K562 (cell line): ENCODE measurements around the gene NQO2. TPM values are rescaled to one million over a fixed set of nuclear protein-coding genes. Genes with fewer than 3 reads are reported as not detected.

Experiments used
- AFF4 ChIP-seq: sonication (generic); formaldehyde crosslinking; IDR thresholded peaks from 2 replicates; pipeline ENCODE4 v1.8.0; 2023; ENCODE audit warnings: mild to moderate bottlenecking, missing genetic modification reagents
- BDP1 ChIP-seq: IDR thresholded peaks from 3 replicates; pipeline ENCODE4 v1.6.1; 2011; ENCODE audit not compliant: insufficient read length, insufficient read depth
- CLOCK ChIP-seq: fragments of 250-450 bp; sonication (Bioruptor Pico); IDR thresholded peaks from 2 replicates; pipeline ENCODE4 v1.4.0; 2020; ENCODE audit warnings: mild to moderate bottlenecking, moderate library complexity, borderline replicate concordance
- FOXK1 ChIP-seq: sonication (generic); formaldehyde crosslinking; IDR thresholded peaks from 2 replicates; pipeline ENCODE4 v1.8.0; 2022; ENCODE audit warnings: missing genetic modification reagents, mild to moderate bottlenecking, borderline replicate concordance
- HLTF ChIP-seq: fragments of 450-650 bp; IDR thresholded peaks from 2 replicates; pipeline ENCODE4 v1.6.1; 2016
- HNRNPUL1 ChIP-seq: fragments of 200-400 bp; formaldehyde crosslinking; IDR thresholded peaks from 2 replicates; pipeline ENCODE4 v1.6.1; 2017; ENCODE audit warnings: low read length
- MEF2D ChIP-seq: conservative IDR thresholded peaks from 2 replicates; pipeline ENCODE4 v1.6.1; 2016; ENCODE audit warnings: low read depth, missing genetic modification characterization, missing compliant biosample characterization
- MEIS2 ChIP-seq: fragments of 450-650 bp; IDR thresholded peaks from 2 replicates; pipeline ENCODE4 v1.6.1; 2014; ENCODE audit warnings: mild to moderate bottlenecking; ENCODE audit not compliant: partially characterized antibody
- NCOA6 ChIP-seq: fragments of 450-650 bp; IDR thresholded peaks from 2 replicates; pipeline ENCODE4 v1.6.1; 2017; ENCODE audit warnings: mild to moderate bottlenecking
- PHB2 ChIP-seq: fragments of 450-650 bp; IDR thresholded peaks from 2 replicates; pipeline ENCODE4 v1.6.1; 2017; ENCODE audit warnings: low read depth
- RAD21 ChIP-seq, 2 experiments: fragments of 250-450 bp in 1 of 2; fragments of 450-650 bp in 1 of 2; sonication (Bioruptor Pico) in 1 of 2; formaldehyde crosslinking in 1 of 2; IDR thresholded peaks in 1 of 2; conservative IDR thresholded peaks in 1 of 2; 2 replicates each; pipeline versions ENCODE4 v1.4.0 to v1.8.0; 2020 to 2022; ENCODE audit warnings: mild to moderate bottlenecking in 2 of 2, moderate library complexity in 1 of 2
- SMARCA4 ChIP-seq: fragments of 450-650 bp; IDR thresholded peaks from 2 replicates; pipeline ENCODE4 v1.6.1; 2016
- ZEB2 ChIP-seq: fragments of 450-650 bp; IDR thresholded peaks from 2 replicates; pipeline ENCODE4 v1.6.1; 2016
- ZKSCAN3 ChIP-seq: fragments of 250-450 bp; sonication (Bioruptor Pico); IDR thresholded peaks from 2 replicates; pipeline ENCODE4 v1.4.0; 2020
- ZNF280A ChIP-seq: fragments of 450-650 bp; IDR thresholded peaks from 2 replicates; pipeline ENCODE4 v1.6.1; 2018; ENCODE audit warnings: mild to moderate bottlenecking, low read depth; ENCODE audit not compliant: partially characterized antibody
- ZNF583 ChIP-seq: fragments of 250-450 bp; sonication (Bioruptor Pico); IDR thresholded peaks from 2 replicates; pipeline ENCODE4 v1.4.0; 2020
- ZNF644 ChIP-seq: fragments of 200-800 bp; sonication (Bioruptor generic); IDR thresholded peaks from 2 replicates; pipeline ENCODE4 v1.6.1; 2016; ENCODE audit warnings: low read depth, missing genetic modification characterization, missing compliant biosample characterization
- ZNF707 ChIP-seq: fragments of 250-450 bp; sonication (Bioruptor Pico); conservative IDR thresholded peaks from 2 replicates; pipeline ENCODE4 v1.8.0; 2022; ENCODE audit warnings: inconsistent platforms, mild to moderate bottlenecking, moderate library complexity
- polyA plus RNA-seq, 8 experiments: library from polyadenylated mRNA; depleted of rRNA in 4 of 8; stranded (reverse) in 5 of 8; unstranded in 3 of 8; fragments of >200 nt; fragmentation: Nextera tagmentation in 2 of 8; fragmentation: Illumina TruSeq in 1 of 8; extraction: Ambion mirVana in 2 of 8; extraction: Trizol in 1 of 8; gene quantifications; 2 replicates each; pipeline versions ENCODE4 v1.2.1 to v1.2.3, GENCODE V29; 2011 to 2014; ENCODE audit warnings: inconsistent platforms in 1 of 8, missing spikeins in 1 of 8
- total RNA-seq, 7 experiments: library from RNA; depleted of rRNA in 6 of 7; stranded (reverse); fragments of >200 nt in 6 of 7; fragmentation: Illumina TruSeq in 2 of 7; extraction: Trizol in 2 of 7; gene quantifications; 2 replicates each; pipeline versions ENCODE4 v1.2.1 to v1.2.3, GENCODE V29; 2011 to 2021; ENCODE audit warnings: low replicate concordance in 1 of 7
- TF ChIP-seq, protein P1 (sequence below): IDR thresholded peaks from 3 replicates; pipeline ENCODE4 v1.6.1; 2011; ENCODE audit warnings: borderline replicate concordance, mild to moderate bottlenecking; ENCODE audit not compliant: insufficient read length, insufficient read depth
- TF ChIP-seq, protein P2 (sequence below): fragments of 200-800 bp; sonication (Bioruptor generic); IDR thresholded peaks from 2 replicates; pipeline ENCODE4 v1.6.1; 2017; ENCODE audit warnings: missing genetic modification characterization, missing compliant biosample characterization

The NQO2 gene
- total and polyA plus RNA-seq, 9 of the 15 experiments (the other 6 are each of a cell fraction or from before 2014, with no cell fraction given): 54.6 to 214 (median 116) TPM

- TF ChIP-seq MEF2D (tag) (no peak), ZNF644 (no peak), HNRNPUL1 (no peak), AFF4 (CRISPR knock-in tag) (no peak), PHB2 (peak; percentile 60; the same call in 1 of the 2 replicates), CLOCK (CRISPR knock-in tag) (no peak), HLTF (peak; percentile 10; the same call in 1 of the 2 replicates), MEIS2 (no peak), RAD21 (CRISPR knock-in tag; conservative IDR thresholded peaks at IDR 0.05 in 1 of 2, IDR thresholded peaks at IDR 0.05 in 1 of 2) (no peak), ZNF707 (no peak), BDP1 (no peak), ZNF583 (CRISPR knock-in tag) (no peak), ZEB2 (0 out of 2 replicates have a peak, but pooled peaks have one; percentile 12), NCOA6 (no peak), SMARCA4 (no peak), FOXK1 (CRISPR knock-in tag) (no peak), ZNF280A (no peak), ZKSCAN3 (CRISPR knock-in tag) (no peak)
- TF ChIP-seq, protein P1, sequence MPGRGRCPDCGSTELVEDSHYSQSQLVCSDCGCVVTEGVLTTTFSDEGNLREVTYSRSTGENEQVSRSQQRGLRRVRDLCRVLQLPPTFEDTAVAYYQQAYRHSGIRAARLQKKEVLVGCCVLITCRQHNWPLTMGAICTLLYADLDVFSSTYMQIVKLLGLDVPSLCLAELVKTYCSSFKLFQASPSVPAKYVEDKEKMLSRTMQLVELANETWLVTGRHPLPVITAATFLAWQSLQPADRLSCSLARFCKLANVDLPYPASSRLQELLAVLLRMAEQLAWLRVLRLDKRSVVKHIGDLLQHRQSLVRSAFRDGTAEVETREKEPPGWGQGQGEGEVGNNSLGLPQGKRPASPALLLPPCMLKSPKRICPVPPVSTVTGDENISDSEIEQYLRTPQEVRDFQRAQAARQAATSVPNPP: no peak
- TF ChIP-seq, protein P2, sequence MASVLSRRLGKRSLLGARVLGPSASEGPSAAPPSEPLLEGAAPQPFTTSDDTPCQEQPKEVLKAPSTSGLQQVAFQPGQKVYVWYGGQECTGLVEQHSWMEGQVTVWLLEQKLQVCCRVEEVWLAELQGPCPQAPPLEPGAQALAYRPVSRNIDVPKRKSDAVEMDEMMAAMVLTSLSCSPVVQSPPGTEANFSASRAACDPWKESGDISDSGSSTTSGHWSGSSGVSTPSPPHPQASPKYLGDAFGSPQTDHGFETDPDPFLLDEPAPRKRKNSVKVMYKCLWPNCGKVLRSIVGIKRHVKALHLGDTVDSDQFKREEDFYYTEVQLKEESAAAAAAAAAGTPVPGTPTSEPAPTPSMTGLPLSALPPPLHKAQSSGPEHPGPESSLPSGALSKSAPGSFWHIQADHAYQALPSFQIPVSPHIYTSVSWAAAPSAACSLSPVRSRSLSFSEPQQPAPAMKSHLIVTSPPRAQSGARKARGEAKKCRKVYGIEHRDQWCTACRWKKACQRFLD (CRISPR knock-in tag): no peak
Observed at GRCh38 chr6:2988094-2988425, 11.6 kb upstream of the NQO2 start (continued).
